IPS-NIHi11 (cell line): ENCODE data around the gene CEP112.
"Not testable (repeated sequence)": the region's sequence is repeated elsewhere in the genome, so short reads cannot be mapped to it uniquely, and the experiment has no call there.

Experiments
- DNase-seq: peaks from one replicate; pipeline ENCODE4 v3.0.0; 2012; ENCODE audit warnings: mixed read lengths, low spot score

Gene CEP112

DNA sequence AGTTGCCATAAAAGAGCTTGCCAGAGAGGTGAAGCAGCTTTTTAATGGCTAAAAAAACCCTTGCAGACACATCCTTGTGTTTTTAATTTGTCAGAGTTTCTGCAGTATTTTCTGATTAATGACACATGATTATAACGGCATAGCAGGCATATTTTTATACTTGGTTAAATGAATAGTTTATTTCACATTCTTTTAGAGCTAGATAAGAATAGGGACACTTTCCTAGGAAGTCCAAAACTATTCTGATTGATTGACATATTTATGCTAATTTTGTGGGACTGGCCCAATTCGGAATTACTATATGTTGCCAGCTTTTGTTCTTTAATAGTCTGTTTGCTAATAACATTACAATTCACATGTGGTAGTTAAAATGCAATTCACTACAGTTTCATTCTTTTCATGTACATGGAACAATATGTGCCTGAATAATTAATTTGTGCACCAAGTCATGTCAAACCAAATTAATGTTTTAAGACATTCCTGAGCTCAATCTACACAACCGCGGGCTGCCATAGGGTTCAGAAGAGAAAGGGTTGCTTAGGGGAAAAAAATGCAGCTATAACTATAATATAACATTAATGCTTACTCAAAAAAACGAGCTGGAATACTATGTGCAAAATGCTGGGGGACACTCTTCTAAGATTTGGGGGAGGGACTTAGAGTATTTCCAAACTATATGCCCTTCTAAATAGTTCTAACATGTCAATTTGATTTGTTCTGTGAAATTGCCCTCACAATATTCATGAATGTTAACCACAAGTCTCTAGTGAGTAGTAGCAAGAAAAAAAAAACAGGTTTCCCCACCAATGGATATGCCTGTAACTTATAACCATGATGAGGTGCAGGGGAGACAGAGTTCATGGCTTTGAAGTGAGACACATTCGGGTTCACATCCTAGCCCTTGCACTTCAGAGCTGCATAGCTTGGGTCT is 305.4 kb downstream of the CEP112 start:
- no peak for DNase-seq

DNA sequence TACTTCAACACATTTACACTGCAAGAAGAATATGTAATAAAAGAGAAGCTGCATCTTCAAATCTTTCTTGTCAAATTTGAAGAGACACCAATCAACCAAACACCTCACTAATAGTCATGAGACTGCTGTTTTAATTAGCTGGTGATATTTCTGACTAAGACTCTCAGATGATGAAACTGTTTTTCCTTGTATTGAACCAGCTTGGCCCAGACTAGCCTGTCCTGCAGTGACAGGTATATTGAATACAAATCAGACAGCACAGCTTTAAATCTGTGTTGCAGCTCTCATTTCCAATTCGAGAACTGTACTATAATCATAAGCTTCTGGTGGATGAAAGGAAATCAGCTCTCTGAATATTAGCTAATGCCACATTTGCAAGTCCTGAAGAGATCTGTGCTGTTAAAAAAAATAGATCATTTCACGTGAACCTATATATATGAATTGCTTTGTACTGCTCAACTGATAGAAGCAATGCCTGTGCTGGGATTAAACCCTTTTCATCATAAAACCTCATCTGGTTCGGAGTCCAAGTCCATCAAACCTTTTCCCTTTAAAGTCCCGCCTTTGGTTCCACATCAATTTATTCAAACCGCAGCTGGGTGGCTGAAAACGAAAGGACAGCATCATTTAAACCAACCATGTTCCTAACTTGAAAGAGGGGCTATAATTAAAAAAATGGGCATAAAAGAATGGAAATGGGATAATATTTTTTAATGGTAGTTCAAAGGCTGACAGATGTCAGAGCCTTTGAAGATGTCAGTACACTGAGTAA is 306.2 kb downstream of the CEP112 start:
- no peak for DNase-seq

DNA sequence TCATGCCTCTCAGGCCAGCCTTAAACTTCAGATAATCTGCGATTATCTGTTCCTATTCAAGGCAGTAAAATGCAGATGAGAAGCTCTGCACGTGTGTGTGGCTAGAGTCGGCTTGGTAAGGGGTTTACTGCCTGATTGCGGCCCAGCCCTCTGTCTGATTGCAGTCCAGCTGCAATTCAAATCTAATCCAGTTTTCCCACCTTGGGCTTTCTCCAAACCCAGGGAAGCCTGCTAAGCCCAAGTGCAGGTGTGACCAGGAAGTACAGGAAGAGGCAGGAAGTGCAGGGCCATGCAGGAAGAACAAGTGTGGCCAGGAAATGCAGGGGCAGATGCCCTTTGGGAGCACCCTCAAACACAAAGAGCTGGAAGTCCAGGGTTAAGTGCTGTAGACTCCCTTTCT is 314.9 kb downstream of the CEP112 start:
- no peak for DNase-seq

DNA sequence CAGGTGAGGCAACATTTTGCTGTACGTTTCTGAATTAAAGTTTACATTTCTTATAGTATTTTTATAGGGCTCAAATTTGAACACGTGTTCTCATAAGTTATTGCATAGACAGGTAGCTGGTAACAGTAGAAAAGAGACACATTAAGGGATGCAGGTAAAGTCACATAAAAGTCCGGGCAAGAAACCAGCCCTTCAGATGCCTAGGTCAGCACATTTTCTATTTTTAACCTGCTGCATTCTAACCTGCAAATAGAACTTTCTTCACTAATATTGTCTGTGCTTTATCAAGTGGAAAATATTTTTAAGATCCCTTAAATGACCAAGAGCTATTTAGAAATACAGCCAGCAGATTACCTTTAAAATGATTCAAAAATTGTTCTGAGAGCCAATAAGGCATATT is 323.1 kb downstream of the CEP112 start:
- no peak for DNase-seq

DNA sequence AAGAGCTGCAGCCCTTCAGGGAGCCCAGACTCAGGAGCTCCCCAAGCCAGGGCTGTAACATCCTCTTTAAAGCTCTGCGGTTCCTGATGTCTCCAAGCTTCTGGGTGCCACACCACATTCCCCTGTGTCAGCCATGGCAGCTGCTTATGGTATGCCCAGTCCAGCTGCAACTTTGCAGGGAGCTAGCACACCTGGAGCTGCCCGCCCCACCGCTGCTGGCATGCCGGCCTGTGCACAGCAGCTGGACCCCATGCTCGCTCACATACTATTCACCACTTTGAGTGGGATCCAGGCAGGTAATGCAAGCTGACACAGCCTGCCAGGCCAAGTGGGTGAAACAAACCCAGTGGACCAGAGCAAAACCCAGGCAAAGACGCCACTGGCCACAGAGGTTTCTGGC is 324.9 kb downstream of the CEP112 start:
- DNase-seq = no peak

DNA sequence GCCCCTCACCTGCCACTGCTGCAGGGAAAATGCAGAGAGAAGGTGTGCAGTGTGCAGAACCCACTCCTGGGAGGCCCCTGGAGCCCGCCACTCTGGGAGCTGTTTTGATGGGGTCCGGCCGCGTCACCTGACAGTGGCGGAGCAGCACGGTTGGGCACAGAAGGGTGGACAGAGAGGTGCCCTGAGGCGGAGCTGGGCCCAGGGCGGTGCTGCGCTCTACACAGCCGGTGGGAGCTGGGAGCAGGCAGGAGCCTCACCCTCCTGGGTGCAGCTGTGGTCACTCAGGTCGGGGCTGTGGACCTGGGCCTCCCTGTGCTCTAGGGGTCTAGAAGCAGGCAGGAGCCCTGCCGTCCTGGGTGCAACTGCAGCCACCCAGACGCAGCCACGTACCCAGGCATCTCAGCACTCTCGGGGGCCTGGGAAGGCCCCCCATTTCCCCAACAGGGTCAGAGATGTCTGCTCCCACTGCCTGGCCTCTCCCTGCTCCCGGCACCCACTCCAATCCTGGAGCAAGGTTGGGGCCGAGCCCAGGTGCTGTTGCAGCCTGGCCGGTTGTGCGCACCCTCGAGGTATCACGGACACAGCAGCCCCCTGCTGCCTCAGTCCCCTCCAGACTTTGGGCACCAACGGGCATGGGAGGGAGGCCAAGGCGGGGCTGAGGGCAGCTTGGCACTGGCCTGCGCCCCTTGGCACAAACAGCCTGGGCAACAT is 326.1 kb downstream of the CEP112 start:
- no peak for DNase-seq

DNA sequence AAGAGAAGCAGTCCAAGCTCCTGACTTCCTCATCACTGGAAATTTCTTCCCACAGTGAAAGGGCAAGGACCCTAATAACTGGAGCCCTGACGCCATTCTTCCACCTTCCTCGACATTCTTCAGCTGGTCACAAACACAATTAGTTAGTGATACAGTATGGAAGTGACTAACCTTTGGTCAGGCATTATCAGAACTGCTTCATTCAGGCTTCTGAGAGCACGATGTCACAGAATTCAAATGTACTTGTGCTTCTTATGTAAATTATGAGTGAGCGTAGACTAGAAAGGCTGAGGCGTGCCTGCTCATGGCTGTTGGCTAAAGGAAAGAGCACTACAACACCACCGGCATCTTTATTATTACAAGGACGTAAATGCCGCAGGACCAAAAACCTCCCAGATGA is 327.5 kb downstream of the CEP112 start:
- DNase-seq = no peak

DNA sequence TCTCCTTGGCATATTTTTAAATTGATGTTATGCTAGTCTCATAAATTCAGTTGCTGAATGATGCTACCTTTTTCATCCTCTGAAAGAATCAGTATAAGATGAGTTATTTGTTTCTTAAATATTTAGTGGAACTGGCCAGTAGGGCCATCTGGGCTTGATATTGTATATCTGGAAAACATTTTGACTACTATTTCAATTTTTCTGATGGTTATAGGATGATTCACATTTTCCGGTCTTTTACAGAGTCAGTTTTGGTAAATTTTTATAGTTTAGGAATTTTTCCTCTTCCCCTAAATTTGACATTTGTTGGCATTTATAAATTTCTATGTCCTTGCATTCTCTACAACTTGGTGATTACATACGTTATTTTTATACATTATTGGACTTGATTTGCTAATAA is 334.2 kb downstream of the CEP112 start:
- no peak for DNase-seq

DNA sequence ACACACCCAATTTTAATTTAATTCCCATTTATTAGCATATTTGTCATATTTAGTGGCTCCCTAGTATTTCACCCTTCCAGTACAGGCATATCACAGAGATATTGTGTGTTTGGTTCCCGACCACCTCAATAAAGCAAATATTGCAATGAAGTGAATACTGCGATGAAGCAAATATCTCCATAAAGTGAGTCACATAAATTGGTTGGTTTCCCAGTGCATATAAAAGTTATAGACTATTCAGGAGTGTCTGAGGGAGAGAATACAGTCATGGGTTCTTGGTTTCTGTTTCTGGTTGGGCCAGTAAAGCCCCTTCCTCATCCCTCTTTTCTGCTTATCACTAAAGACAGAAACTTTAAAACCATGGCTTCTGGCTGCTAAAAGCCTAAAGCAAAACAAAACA is 335.1 kb downstream of the CEP112 start:
- DNase-seq = no peak

DNA sequence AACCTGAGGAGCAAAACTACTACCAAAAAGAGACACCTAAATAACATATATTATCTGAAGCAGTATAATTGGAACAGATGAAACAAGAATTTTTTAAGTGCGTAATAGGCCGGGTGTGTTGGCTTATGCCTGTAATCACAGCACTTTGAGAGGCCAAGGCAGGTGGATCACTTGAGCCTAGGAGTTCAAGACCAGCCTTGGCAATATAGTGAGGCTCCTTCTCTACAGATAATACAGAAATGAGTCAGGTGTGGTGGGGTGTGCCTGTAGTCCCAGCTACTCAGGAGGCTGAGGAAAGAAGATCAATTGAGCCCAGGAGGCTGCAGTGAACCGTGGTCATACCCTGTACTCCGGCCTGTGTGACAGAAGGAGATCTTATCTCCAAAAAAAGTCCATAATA is 336.3 kb downstream of the CEP112 start:
- no peak for DNase-seq

DNA sequence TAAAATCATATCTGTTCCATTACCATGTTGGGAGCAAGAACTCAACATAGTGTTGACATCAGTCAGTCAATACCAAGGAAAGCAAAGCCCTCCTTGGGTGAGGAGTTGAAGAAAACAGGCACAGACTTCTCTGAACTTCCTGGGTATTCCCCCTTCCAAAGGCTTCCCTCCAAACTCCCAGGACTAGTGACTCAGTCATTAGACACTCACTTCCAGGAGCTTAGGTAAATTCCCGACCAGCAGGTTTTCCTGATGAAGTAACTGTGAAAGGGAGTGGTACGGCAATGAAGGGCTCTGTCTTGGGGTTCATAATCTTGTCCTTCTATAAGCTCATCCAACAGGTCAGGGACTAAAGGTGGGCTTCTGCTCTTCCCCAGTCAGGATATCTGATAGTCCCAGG is 336.7 kb downstream of the CEP112 start:
- DNase-seq = no peak

DNA sequence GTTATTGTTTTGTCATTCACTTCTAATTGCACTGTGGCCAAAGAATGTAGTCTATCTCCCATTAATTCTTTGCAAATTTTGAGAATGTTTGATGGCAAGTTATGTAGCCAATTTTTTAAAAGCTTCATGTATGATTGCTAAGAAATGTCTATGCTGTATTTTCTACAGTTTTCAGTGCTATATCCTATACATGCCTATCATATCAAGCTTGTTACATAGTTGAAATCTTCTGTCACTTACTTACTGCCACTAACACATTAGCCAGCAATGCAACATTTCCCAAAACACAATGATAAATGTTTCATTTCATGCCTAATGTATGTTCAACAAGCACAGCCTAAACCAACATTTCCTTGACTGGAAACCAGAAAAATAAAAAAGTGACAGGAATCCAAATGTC is 338.1 kb downstream of the CEP112 start:
- no peak for DNase-seq

DNA sequence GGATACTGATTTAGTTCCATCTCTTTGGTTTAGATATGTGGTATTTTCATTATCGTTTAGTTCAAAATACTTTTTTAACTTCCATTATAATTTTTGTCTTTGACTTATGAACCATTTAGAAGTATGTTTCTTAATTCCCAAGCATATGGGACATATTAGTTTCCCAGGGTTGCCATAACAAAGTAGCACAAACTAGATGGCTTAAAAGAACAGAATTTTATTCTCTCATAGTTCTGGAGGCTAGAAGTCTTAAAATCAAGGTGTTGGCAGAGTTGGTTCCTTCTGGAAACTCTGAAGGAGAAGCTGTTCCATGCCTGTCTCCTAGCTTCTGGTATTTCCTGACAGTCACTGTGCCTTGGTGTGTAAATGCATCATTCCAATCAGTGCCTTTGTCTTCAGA is 339.0 kb downstream of the CEP112 start:
- DNase-seq = no peak

DNA sequence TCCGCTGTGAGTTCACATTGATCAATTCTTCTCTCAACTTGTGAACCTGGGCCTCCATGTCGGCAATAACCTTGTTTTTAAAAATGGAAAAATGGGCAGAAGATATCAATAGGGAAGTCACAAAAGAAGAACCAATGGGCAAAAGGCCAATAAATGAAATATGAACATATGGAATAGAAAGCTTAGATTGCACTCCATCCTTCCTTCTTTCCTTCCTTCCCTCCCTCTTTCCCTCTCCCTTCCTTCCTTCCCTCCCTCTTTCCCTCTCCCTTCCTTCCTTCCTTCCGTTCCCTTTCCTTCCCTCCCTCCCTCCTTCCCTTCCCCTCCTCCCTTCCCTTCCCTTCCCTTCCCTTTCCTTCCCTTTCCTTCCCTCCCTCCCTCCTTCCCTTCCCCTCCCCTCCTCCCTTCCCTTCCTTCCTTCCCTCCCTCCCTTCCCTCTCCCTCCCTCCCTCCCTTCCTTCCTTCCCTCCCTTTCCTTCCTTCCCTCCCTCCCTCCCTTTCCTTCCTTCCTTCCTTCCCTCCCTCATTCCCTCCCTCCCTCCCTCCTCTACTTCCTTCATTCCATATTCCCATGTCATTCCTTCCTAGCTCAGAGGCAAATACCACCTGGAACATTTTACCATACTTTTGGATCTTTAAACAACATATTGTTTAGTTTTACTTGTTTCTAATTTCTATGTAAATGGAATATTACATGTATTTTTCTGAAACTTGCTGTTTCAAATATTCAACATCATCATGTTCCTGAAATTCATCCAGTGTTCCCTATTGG is 339.8 kb downstream of the CEP112 start:
- DNase-seq = no peak

DNA sequence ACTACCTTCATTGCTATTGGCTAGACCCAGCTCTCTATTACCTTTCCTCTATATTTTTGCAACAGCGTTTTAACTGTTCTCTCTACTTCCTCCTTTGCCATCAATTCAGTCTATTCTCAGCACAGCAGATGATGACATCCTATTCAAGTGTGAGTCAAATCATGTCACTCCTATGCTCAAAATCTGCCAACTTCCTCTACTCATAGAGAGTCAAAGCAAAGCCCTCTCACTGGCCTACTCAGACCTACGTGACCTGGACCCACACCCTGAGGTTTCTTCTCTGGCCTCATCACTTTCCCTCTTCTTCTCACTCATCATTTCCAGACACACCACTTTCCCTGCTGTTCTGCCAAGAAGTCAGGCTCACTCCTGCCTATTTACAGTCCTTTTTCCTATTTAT is 341.4 kb downstream of the CEP112 start:
- no peak for DNase-seq

DNA sequence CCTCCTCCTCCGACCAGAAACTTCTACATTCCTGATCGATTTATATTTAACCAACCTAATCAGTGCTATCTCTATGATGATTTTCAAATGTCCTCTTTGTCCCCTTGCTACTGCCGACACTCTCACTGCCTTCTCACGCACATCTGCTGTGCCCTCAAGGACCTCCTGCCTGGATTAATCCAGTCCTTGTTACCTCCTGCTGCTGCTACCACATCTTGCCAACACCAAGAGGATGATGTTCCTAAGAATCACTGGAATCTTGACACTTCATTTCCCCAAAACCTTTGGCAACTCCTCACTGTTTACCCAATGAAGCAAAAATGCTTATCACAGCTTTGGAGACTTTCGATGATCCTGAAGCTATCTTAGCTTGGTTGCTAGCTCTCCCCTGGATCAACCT is 343.2 kb downstream of the CEP112 start:
- no peak for DNase-seq

DNA sequence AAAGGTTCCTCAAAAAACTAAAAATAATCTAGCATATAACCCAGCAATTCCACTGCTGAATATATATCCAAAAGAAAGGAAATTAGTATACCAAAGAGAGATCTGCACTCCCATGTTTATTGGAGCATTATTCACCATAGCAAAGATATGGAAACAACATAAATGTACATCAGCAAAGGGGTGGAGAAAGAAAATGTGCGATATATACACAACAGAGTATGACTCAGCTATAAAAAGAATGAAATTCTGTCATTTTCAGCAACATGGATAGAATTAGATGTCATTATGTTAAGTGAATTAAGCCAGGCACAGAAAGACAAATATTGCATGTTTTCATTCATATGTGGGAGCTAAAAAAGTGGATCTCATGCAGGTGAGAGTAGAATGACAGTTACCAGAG is 350.8 kb downstream of the CEP112 start:
- DNase-seq = no peak

DNA sequence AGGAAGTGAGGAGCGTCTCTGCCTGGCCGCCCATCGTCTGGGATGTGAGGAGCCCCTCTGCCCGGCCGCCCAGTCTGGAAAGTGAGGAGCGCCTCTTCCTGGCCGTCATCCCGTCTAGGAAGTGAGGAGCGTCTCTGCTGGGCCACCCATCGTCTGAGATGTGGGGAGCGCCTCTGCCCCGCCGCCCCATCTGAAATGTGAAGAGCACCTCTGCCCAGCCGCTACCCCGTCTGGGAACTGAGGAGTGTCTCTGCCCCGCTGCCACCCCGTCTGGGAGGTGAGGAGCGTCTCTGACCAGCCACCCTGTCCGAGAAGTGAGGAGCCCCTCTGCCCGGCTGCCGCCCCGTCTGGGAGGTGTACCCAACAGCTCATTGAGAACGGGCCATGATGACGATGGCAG is 354.7 kb downstream of the CEP112 start:
- not testable (repeated sequence) for DNase-seq

DNA sequence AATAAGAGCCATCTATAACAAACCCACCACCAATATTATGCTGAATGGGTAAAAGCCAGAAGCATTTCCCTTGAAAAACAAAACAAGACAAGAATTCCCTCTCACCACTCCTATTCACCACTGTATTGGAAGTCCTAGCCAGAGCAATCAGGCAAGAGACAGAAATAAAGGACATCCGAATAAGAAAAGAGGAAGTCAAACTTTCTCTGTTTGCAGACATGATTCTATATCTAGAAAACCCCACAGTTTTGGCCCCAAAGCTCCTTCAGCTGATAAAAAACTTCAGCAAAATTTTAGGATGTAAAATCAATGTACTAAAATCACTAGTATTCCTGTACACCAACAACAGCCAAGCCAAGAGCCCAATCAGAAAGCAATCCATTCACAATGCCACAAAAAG is 358.7 kb downstream of the CEP112 start:
- no peak for DNase-seq

DNA sequence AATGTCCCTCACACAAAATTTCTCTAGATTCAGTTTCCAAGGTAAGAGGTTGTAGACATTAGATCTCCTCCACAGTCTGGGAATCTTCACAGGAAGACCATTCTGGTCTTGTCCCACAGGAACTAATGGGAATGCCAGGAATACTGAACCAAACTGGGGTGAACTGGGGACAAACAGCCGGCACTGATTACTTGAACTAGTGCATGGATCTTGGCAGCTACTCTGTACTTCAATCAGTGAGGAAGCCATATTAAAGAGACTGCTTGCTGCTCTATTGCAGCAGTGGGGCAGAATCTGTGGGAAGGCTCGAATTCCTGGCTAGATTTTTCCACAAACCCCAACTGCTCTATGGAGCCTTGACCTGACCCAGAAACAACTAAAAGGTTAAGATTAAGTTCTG is 361.6 kb downstream of the CEP112 start:
- DNase-seq = no peak

DNA sequence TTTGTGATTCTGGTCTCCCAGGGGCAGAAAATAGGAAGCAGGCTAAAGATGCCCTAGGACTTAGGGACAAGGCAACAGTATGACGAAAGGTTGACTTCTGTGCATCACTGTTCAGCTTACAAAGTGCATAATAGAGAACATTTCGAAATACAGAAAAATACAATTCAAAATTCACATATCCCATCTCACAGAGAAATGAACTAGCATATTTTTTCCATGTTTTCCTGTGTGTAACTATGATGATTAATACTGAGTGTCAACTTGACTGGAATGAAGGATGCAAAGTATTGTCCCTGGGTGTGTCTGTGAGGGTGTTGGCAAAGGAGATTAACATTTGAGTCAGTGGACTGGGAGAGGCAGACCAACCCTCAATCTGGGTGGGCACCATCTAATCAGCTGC is 365.4 kb downstream of the CEP112 start:
- DNase-seq = not testable (repeated sequence)

DNA sequence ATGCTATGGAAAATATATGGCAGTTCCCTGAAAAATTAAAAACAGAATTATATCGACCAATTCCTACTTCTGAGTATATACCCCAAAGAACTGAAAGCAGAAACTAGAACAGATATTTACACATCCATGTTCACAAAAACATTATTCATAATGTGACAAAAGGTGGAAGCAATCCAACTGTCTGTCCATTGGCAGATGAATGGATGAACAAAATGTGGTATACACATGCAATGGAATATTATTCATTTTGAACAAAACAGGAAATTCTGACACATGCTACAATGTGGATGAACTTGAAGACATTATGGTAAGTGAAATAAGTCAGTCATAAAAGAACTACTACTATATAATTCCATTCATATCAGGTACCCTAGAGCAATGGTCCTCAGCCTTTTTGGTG is 367.0 kb downstream of the CEP112 start:
- DNase-seq = no peak
